Measurements from ENCODE around the gene RGS16.

The RGS16 gene

DNA sequence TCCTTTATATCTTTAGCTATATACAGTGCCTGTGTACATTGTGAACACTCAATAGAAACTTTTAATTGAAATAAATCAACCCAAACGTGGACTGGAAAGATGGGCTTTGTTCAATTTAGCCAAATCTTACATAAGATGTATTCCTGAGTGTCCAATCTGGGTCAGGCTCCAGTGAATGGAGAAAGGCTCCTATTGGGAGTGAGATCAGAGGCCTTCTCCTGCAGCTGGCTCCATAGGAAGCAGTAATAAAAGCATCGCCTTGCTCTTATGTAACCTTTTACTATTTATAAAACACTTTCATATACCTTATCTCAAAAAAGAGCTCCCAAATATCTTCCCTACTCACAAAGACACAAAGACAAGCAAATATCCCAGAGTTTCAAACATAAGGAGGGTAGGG lies 24.9 kb upstream of the RGS16 start:
- no peak overlapping the region for H3K4me3 ChIP-seq (ENCODE audit: low read depth, low read length)
- no peaks in the 10 kb centered on the region for H3K36me3 ChIP-seq (ENCODE audit: control insufficient read depth, insufficient read depth, low read length)
- no peaks in the 10 kb centered on the region for H3K27me3 ChIP-seq (ENCODE audit: control insufficient read depth, insufficient read depth, low read length)
- H3K27ac ChIP-seq (ENCODE audit: low read depth, low read length) = no peak overlapping the region
- H3K9me3 ChIP-seq (ENCODE audit: control insufficient read depth, insufficient read depth, low read depth, low read length) = no peaks in the 10 kb centered on the region
- H3K4me1 ChIP-seq (ENCODE audit: control insufficient read depth, insufficient read depth, low read length) = peaks cover 43% of the 10 kb centered on the region
- H3K9ac ChIP-seq (ENCODE audit: low read length) = no peak overlapping the region

GRCh38 chr1:182628657-182629056 lies 24.5 kb upstream of the RGS16 start:
- Histone ChIP-seq H3K9ac (ENCODE audit: low read length) (no peak overlapping the region), H3K27me3 (ENCODE audit: control insufficient read depth, insufficient read depth, low read length) (no peaks in the 10 kb centered on the region), H3K4me1 (ENCODE audit: control insufficient read depth, insufficient read depth, low read length) (peaks cover 38% of the 10 kb centered on the region), H3K9me3 (ENCODE audit: control insufficient read depth, insufficient read depth, low read depth, low read length) (no peaks in the 10 kb centered on the region), H3K36me3 (ENCODE audit: control insufficient read depth, insufficient read depth, low read length) (no peaks in the 10 kb centered on the region), H3K27ac (ENCODE audit: low read depth, low read length) (no peak overlapping the region), H3K4me3 (ENCODE audit: low read depth, low read length) (no peak overlapping the region)

DNA sequence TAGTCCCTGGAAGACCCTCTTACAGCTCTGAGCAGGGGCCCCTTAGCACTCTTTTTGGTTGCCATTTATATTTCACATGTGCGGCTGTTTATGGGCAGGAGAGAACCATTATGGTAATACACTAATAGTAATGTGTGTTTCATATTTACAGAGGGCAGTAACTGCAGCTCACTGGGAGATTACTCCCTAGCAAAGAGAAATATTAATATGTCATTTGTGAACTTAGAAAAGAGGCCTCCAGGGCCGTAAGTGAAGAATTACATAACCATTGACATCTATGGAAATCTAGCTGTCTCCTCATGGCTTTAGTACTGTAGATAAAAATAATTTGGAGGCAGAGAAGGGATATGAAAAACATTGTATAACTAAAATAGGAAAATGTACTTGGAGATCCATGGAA lies 23.4 kb upstream of the RGS16 start:
- H3K36me3 ChIP-seq (ENCODE audit: control insufficient read depth, insufficient read depth, low read length) = no peaks in the 10 kb centered on the region
- no peak overlapping the region for H3K4me3 ChIP-seq (ENCODE audit: low read depth, low read length)
- no peak overlapping the region for H3K9ac ChIP-seq (ENCODE audit: low read length)
- no peaks in the 10 kb centered on the region for H3K9me3 ChIP-seq (ENCODE audit: control insufficient read depth, insufficient read depth, low read depth, low read length)
- H3K27ac ChIP-seq (ENCODE audit: low read depth, low read length) = no peak overlapping the region
- H3K27me3 ChIP-seq (ENCODE audit: control insufficient read depth, insufficient read depth, low read length) = no peaks in the 10 kb centered on the region
- H3K4me1 ChIP-seq (ENCODE audit: control insufficient read depth, insufficient read depth, low read length) = peaks cover 32% of the 10 kb centered on the region

DNA sequence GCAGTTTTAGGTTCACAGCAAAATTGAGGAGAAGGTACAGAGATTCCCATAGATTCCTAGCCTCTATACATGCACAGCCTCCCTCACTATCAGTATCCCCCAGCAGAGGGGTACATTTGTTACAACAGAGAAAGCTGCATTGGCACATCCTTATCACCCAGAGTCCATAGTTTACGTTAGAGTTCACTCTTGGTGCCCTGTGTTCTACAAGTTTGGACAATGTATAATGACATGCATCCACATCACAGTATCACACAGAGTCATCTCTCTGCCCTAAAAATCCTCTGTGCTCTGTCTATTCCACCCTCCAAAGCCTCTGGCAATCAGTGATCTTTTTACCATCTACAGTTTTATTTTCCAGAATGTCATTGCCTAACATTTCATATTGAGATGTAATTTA lies 22.3 kb upstream of the RGS16 start:
- Histone ChIP-seq H3K27ac (ENCODE audit: low read depth, low read length) (no peak overlapping the region), H3K36me3 (ENCODE audit: control insufficient read depth, insufficient read depth, low read length) (no peaks in the 10 kb centered on the region), H3K4me1 (ENCODE audit: control insufficient read depth, insufficient read depth, low read length) (peaks cover 32% of the 10 kb centered on the region), H3K4me3 (ENCODE audit: low read depth, low read length) (no peak overlapping the region), H3K9ac (ENCODE audit: low read length) (no peak overlapping the region), H3K27me3 (ENCODE audit: control insufficient read depth, insufficient read depth, low read length) (no peaks in the 10 kb centered on the region), H3K9me3 (ENCODE audit: control insufficient read depth, insufficient read depth, low read depth, low read length) (no peaks in the 10 kb centered on the region)

GRCh38 chr1:182625719-182626504 lies 21.7 kb upstream of the RGS16 start:
- Histone ChIP-seq H3K27ac (ENCODE audit: low read depth, low read length) (no peak overlapping the region), H3K4me3 (ENCODE audit: low read depth, low read length) (no peak overlapping the region), H3K36me3 (ENCODE audit: control insufficient read depth, insufficient read depth, low read length) (no peaks in the 10 kb centered on the region), H3K4me1 (ENCODE audit: control insufficient read depth, insufficient read depth, low read length) (peaks cover 29% of the 10 kb centered on the region), H3K9ac (ENCODE audit: low read length) (no peak overlapping the region), H3K27me3 (ENCODE audit: control insufficient read depth, insufficient read depth, low read length) (no peaks in the 10 kb centered on the region), H3K9me3 (ENCODE audit: control insufficient read depth, insufficient read depth, low read depth, low read length) (no peaks in the 10 kb centered on the region)

- Histone ChIP-seq H3K4me1 (ENCODE audit: control insufficient read depth, insufficient read depth, low read length) (peaks cover 20% of the 10 kb centered on the region), H3K9ac (ENCODE audit: low read length) (no peak overlapping the region)
Observed at GRCh38 chr1:182625024-182625423, 20.8 kb upstream of the RGS16 start.

DNA sequence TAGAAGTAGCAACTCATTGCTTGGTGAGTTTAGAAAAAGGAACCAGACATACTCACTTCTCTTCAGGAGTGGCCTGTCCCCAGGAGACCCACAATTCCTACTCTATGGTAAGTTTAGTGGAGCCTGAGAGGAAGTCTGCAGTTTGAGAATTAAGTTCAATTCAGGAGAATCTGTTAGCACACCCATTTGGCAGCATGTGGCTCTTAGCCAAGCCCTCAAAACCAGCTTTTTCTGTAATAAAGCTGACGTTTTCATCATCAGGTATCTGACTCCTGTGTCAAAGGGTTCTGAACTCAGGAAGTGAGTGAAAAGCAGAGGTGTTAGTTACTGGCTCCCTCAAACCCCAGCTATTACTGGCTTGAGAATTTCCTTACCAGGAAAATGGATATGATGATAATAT lies 20.4 kb upstream of the RGS16 start:
- Histone ChIP-seq H3K27me3 (ENCODE audit: control insufficient read depth, insufficient read depth, low read length) (no peaks in the 10 kb centered on the region), H3K27ac (ENCODE audit: low read depth, low read length) (no peak overlapping the region), H3K4me1 (ENCODE audit: control insufficient read depth, insufficient read depth, low read length) (peaks cover 16% of the 10 kb centered on the region), H3K9ac (ENCODE audit: low read length) (no peak overlapping the region), H3K9me3 (ENCODE audit: control insufficient read depth, insufficient read depth, low read depth, low read length) (no peaks in the 10 kb centered on the region), H3K36me3 (ENCODE audit: control insufficient read depth, insufficient read depth, low read length) (no peaks in the 10 kb centered on the region), H3K4me3 (ENCODE audit: low read depth, low read length) (no peak overlapping the region)

More at GRCh38 chr1:182625024-182625423, 20.8 kb upstream of the RGS16 start:
- Histone ChIP-seq H3K36me3 (ENCODE audit: control insufficient read depth, insufficient read depth, low read length) (no peaks in the 10 kb centered on the region), H3K27me3 (ENCODE audit: control insufficient read depth, insufficient read depth, low read length) (no peaks in the 10 kb centered on the region), H3K4me3 (ENCODE audit: low read depth, low read length) (no peak overlapping the region), H3K9me3 (ENCODE audit: control insufficient read depth, insufficient read depth, low read depth, low read length) (no peaks in the 10 kb centered on the region), H3K27ac (ENCODE audit: low read depth, low read length) (no peak overlapping the region)

DNA sequence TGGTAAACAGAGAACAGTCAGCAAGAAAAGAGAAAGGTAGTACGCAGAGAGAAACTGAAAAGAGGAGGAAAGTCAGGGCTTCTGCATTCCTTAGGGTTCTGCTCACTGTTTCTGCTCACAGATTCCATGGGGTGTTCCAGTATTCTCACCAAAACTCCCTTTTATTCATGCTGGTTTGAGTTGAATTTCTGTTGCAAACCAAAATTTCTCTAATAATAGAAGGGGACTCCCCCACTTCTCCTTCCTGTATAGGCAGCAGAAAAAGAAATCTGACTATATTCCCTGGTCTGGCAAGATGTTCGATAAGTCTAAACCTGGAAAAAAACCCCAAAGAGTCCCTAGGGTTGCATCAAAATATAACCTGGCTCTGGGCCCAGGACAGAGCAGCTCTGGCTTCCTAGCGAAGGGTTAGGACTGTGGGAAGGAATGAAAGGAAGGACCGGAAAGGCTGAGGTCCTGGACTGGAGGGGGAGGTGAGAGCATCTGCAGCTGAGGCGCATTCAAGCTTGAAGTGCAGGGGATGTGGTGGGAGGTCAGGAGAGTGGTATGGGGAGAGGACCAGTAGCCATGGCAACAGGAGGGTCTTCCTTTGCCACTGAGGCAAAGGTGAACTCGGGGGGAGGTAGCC lies 18.8 kb upstream of the RGS16 start:
- Histone ChIP-seq H3K27ac (ENCODE audit: low read depth, low read length) (no peak overlapping the region), H3K4me1 (ENCODE audit: control insufficient read depth, insufficient read depth, low read length) (peaks cover 16% of the 10 kb centered on the region), H3K36me3 (ENCODE audit: control insufficient read depth, insufficient read depth, low read length) (no peaks in the 10 kb centered on the region), H3K27me3 (ENCODE audit: control insufficient read depth, insufficient read depth, low read length) (no peaks in the 10 kb centered on the region; the same call in 1 of the 2 replicates), H3K9me3 (ENCODE audit: control insufficient read depth, insufficient read depth, low read depth, low read length) (no peaks in the 10 kb centered on the region), H3K4me3 (ENCODE audit: low read depth, low read length) (no peak overlapping the region), H3K9ac (ENCODE audit: low read length) (no peak overlapping the region)

DNA sequence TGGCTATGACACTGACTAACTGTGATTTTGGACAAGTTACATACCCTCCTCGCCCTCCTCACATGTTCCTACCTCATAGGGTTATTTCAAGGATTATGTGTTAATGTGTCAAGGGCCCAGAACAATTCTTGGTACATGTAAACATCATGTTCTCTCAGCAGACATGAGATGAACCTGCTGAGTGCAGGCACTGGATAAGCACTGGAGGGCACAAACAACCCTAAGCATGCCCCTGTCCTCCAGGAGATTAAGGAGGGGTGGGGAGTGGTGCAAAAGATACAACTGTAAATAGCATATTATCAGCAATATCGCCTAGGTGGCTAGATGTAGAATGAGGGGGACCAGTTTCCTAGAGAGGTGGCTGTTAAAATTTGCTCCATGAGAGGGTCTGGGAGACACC lies 17.7 kb upstream of the RGS16 start:
- Histone ChIP-seq H3K4me1 (ENCODE audit: control insufficient read depth, insufficient read depth, low read length) (peaks cover 27% of the 10 kb centered on the region), H3K27ac (ENCODE audit: low read depth, low read length) (no peak overlapping the region), H3K36me3 (ENCODE audit: control insufficient read depth, insufficient read depth, low read length) (no peaks in the 10 kb centered on the region), H3K27me3 (ENCODE audit: control insufficient read depth, insufficient read depth, low read length) (peaks cover 4% of the 10 kb centered on the region; the same call in 1 of the 2 replicates), H3K9me3 (ENCODE audit: control insufficient read depth, insufficient read depth, low read depth, low read length) (no peaks in the 10 kb centered on the region), H3K9ac (ENCODE audit: low read length) (no peak overlapping the region), H3K4me3 (ENCODE audit: low read depth, low read length) (no peak overlapping the region)

GRCh38 chr1:182620924-182621585 lies 16.9 kb upstream of the RGS16 start:
- Histone ChIP-seq H3K27me3 (ENCODE audit: control insufficient read depth, insufficient read depth, low read length) (peaks cover 10% of the 10 kb centered on the region; the same call in 1 of the 2 replicates), H3K9ac (ENCODE audit: low read length) (no peak overlapping the region), H3K27ac (ENCODE audit: low read depth, low read length) (no peak overlapping the region), H3K9me3 (ENCODE audit: control insufficient read depth, insufficient read depth, low read depth, low read length) (no peaks in the 10 kb centered on the region), H3K4me3 (ENCODE audit: low read depth, low read length) (no peak overlapping the region), H3K36me3 (ENCODE audit: control insufficient read depth, insufficient read depth, low read length) (no peaks in the 10 kb centered on the region), H3K4me1 (ENCODE audit: control insufficient read depth, insufficient read depth, low read length) (peaks cover 28% of the 10 kb centered on the region)

GRCh38 chr1:182617734-182618351 lies 13.7 kb upstream of the RGS16 start:
- no peaks in the 10 kb centered on the region for H3K9me3 ChIP-seq (ENCODE audit: control insufficient read depth, insufficient read depth, low read depth, low read length)
- no peak overlapping the region for H3K4me3 ChIP-seq (ENCODE audit: low read depth, low read length)
- peaks cover 42% of the 10 kb centered on the region for H3K4me1 ChIP-seq (ENCODE audit: control insufficient read depth, insufficient read depth, low read length)
- no peak overlapping the region; the same call in 1 of the 2 replicates for H3K27ac ChIP-seq (ENCODE audit: low read depth, low read length)
- no peaks in the 10 kb centered on the region for H3K36me3 ChIP-seq (ENCODE audit: control insufficient read depth, insufficient read depth, low read length)
- peaks cover 36% of the 10 kb centered on the region for H3K27me3 ChIP-seq (ENCODE audit: control insufficient read depth, insufficient read depth, low read length)
- peak overlapping the region; percentile 19 for H3K9ac ChIP-seq (ENCODE audit: low read length)

All from HUES6 (cell line).